SK-N-SH (cell line): Measurements from ENCODE around the gene EPB41L2. TPM values are rescaled to one million over a fixed set of nuclear protein-coding genes. Genes with fewer than 3 reads are reported as not detected.

ENCODE experiments used
- CTCF ChIA-PET: fragments of 300-600, 350-600 bp; formaldehyde crosslinking; extraction: SDS; loops from one replicate; lab custom pipeline; 2021; lab: Yijun Ruan, JAX
- POLR2A ChIA-PET: fragments of 350-600 bp; sonication (Branson Sonifier 250); formaldehyde crosslinking; extraction: SDS; loops from one replicate; lab custom pipeline; 2020; ENCODE audit warnings: antibody characterized with exemption, inconsistent platforms; lab: Yijun Ruan, JAX
- DNase-seq: peaks from one replicate; pipeline ENCODE4 v3.0.0; 2012
- H2AFZ ChIP-seq: fragments of 200-600 bp; sonication (generic); 2 replicates; pipeline ENCODE4 v1.8.1; 2016; ENCODE audit warnings: antibody characterized with exemption, mild to moderate bottlenecking, low read depth
- H3F3A ChIP-seq: fragments of 200-600 bp; sonication (generic); replicated peaks from 2 replicates; pipeline ENCODE3; 2016; ENCODE audit warnings: antibody characterized with exemption, mild to moderate bottlenecking; ENCODE audit not compliant: insufficient read depth
- H3K27ac ChIP-seq, 2 experiments: fragments of 200-500 bp in 1 of 2; fragments of 200-600 bp in 1 of 2; sonication (Bioruptor generic) in 1 of 2; sonication (generic), shearing (Covaris generic) in 1 of 2; 2 replicates each; pipeline versions ENCODE4 v1.5.1 to v1.6.1; 2014 to 2016; ENCODE audit warnings: low read depth in 2 of 2, inconsistent platforms in 1 of 2, low read length in 1 of 2, mild to moderate bottlenecking in 1 of 2, mixed read lengths in 1 of 2
- H3K27me3 ChIP-seq: fragments of 200-600 bp; sonication (generic), shearing (Covaris generic); 2 replicates; pipeline ENCODE4 v1.6.1; 2016; ENCODE audit warnings: mixed run types; ENCODE audit not compliant: insufficient read depth
- H3K36me3 ChIP-seq, 2 experiments: fragments of 200-500 bp in 1 of 2; fragments of 200-600 bp in 1 of 2; sonication (Bioruptor generic) in 1 of 2; sonication (generic) in 1 of 2; replicated peaks in 1 of 2; 2 replicates each; pipeline versions ENCODE3 to v1.5.1; 2014 to 2016; ENCODE audit warnings: low read length in 1 of 2, mild to moderate bottlenecking in 1 of 2; ENCODE audit not compliant: insufficient read depth in 2 of 2, control insufficient read depth in 1 of 2
- H3K4me1 ChIP-seq, 2 experiments: fragments of 200-500 bp in 1 of 2; fragments of 200-600 bp in 1 of 2; sonication (Bioruptor generic) in 1 of 2; sonication (generic), shearing (Covaris generic) in 1 of 2; 2 replicates each; pipeline versions ENCODE4 v1.5.1 to v1.6.1; 2014 to 2016; ENCODE audit warnings: low read depth in 1 of 2, low read length in 1 of 2, mixed run types in 1 of 2; ENCODE audit not compliant: insufficient read depth in 2 of 2, control insufficient read depth in 1 of 2
- H3K4me2 ChIP-seq: fragments of 200-600 bp; sonication (generic), shearing (Covaris generic); 2 replicates; pipeline ENCODE4 v1.6.1; 2017; ENCODE audit warnings: mixed run types
- H3K4me3 ChIP-seq, 2 experiments: fragments of 200-500 bp in 1 of 2; fragments of 200-600 bp in 1 of 2; sonication (Bioruptor generic) in 1 of 2; sonication (generic), shearing (Covaris generic) in 1 of 2; 2 replicates each; pipeline versions ENCODE4 v1.5.1 to v1.8.1; 2014 to 2016; ENCODE audit warnings: low read depth in 2 of 2, inconsistent platforms in 1 of 2, low read length in 1 of 2, mild to moderate bottlenecking in 1 of 2, mixed read lengths in 1 of 2, moderate library complexity in 1 of 2
- H3K79me2 ChIP-seq: fragments of 200-600 bp; sonication (generic); 2 replicates; pipeline ENCODE4 v1.8.1; 2017; ENCODE audit warnings: mild to moderate bottlenecking; ENCODE audit not compliant: insufficient read depth
- H3K9ac ChIP-seq: fragments of 200-600 bp; sonication (generic); 2 replicates; pipeline ENCODE4 v1.6.1; 2017; ENCODE audit warnings: mixed run types
- H3K9me2 ChIP-seq: fragments of 200-600 bp; sonication (generic); 2 replicates; pipeline ENCODE4 v1.6.1; 2017; ENCODE audit warnings: mixed run types
- H3K9me3 ChIP-seq: fragments of 200-600 bp; sonication (generic); 2 replicates; pipeline ENCODE4 v1.6.1; 2017; ENCODE audit warnings: mixed run types, mild to moderate bottlenecking, moderate library complexity
- H4K20me1 ChIP-seq: fragments of 200-600 bp; sonication (generic); 2 replicates; pipeline ENCODE4 v1.6.1; 2017; ENCODE audit warnings: mild to moderate bottlenecking, mixed run types; ENCODE audit not compliant: insufficient read depth
- ELF1 ChIP-seq: IDR thresholded peaks from 2 replicates; pipeline ENCODE4 v1.4.0; 2012
- EZH2phosphoT487 ChIP-seq: fragments of 200-600 bp; sonication (generic); IDR thresholded peaks from 2 replicates; pipeline ENCODE4 v1.6.1; 2017; ENCODE audit warnings: low read depth, mixed run types, mild to moderate bottlenecking, antibody characterized with exemption, moderate library complexity, borderline replicate concordance
- FOXM1 ChIP-seq: IDR thresholded peaks from 2 replicates; pipeline ENCODE4 v1.4.0; 2012; ENCODE audit warnings: low read depth, mild to moderate bottlenecking
- GABPA ChIP-seq: IDR thresholded peaks from 2 replicates; pipeline ENCODE4 v1.4.0; 2012; ENCODE audit warnings: low read depth, mild to moderate bottlenecking
- JUND ChIP-seq: IDR thresholded peaks from 2 replicates; pipeline ENCODE4 v1.4.0; 2012
- NRF1 ChIP-seq: IDR thresholded peaks from 2 replicates; pipeline ENCODE4 v1.6.1; 2012; ENCODE audit warnings: low read depth, mild to moderate bottlenecking, low read length
- PBX3 ChIP-seq: IDR thresholded peaks from 2 replicates; pipeline ENCODE4; 2012
- RCOR1 ChIP-seq: fragments of 150-350 bp; IDR thresholded peaks from 2 replicates; pipeline ENCODE4 v1.6.1; 2017; ENCODE audit warnings: antibody characterized with exemption, low read length
- REST ChIP-seq: IDR thresholded peaks from 2 replicates; pipeline ENCODE4 v1.6.1; 2012; ENCODE audit warnings: mild to moderate bottlenecking, low read depth, low read length, moderate library complexity
- TCF12 ChIP-seq: IDR thresholded peaks from 2 replicates; pipeline ENCODE4 v1.4.0; 2012
- WGBS: methylation state at CpG from one replicate; pipeline ENCODE4 v1.1.6; 2017; ENCODE audit warnings: low lambda C conversion rate; 5-methylcytosine and 5-hydroxymethylcytosine counted together
- polyA plus RNA-seq, 3 experiments: library from polyadenylated mRNA; depleted of rRNA; stranded (reverse); fragments of >200 nt; gene quantifications; 2 replicates each; pipeline ENCODE4 v1.2.3, GENCODE V29; 2012
- TF ChIP-seq, protein P1 (sequence below): fragments of 150-350 bp; IDR thresholded peaks from 2 replicates; pipeline ENCODE4 v1.6.1; 2017; ENCODE audit warnings: antibody characterized with exemption, low read length, low read depth, borderline replicate concordance
- TF ChIP-seq, protein P2 (sequence below): IDR thresholded peaks from 2 replicates; pipeline ENCODE4 v1.4.0; 2012; ENCODE audit warnings: low read depth
- TF ChIP-seq, protein P3 (sequence below): IDR thresholded peaks from 2 replicates; pipeline ENCODE4 v1.4.0; 2012; ENCODE audit warnings: low read depth, borderline replicate concordance

Gene EPB41L2
- polyA plus RNA-seq, 1 of the 3 experiments (the other 2 are of a cell fraction), result 1.4 TPM

DNA sequence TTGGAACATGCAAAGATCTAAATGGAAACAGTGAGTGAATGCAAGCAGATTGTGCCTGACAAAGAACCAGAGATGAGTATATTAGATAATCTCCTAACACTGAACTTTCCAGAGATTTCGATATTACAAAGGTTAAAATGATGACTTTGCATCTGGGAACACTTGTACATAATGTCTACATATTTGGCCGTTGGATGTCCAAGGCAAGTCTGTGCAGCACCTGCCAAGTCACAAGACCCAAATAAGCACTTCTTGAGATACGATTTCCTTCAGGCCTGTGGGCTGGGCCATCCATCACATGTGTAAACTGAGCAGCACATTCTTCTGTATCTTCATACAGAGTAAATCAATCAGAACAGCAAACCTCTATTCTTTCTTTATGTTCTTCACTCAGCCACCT is 268.3 kb downstream of the EPB41L2 start:
- Histone ChIP-seq H3K79me2 (no peaks in the 10 kb centered on the region), H4K20me1 (no peaks in the 10 kb centered on the region), H3F3A (peaks cover 24% of the 10 kb centered on the region), H2AFZ (no peak overlapping the region), H3K4me2 (no peak overlapping the region), H3K27ac (no peak overlapping the region), H3K4me3 (no peak overlapping the region), H3K4me1 (peaks cover 0 to 9% of the 10 kb centered on the region in 2 experiments; a peak in 1 of 4 replicates), H3K9me2 (no peaks in the 10 kb centered on the region), H3K27me3 (no peaks in the 10 kb centered on the region), H3K9me3 (peaks cover 6% of the 10 kb centered on the region; the same call in 1 of the 2 replicates), H3K36me3 (no peaks in the 10 kb centered on the region), H3K9ac (no peak overlapping the region)
- 33% methylated on average over 3 of the region's 3 CpGs for WGBS
- no peak for DNase-seq
- TF ChIP-seq JUND, result no peak
- no peak for TF ChIP-seq EZH2phosphoT487
- TF ChIP-seq NRF1, result no peak
- TF ChIP-seq ELF1, result no peak
- TF ChIP-seq RCOR1, result no peak
- TF ChIP-seq FOXM1, result no peak
- TF ChIP-seq, protein P1, sequence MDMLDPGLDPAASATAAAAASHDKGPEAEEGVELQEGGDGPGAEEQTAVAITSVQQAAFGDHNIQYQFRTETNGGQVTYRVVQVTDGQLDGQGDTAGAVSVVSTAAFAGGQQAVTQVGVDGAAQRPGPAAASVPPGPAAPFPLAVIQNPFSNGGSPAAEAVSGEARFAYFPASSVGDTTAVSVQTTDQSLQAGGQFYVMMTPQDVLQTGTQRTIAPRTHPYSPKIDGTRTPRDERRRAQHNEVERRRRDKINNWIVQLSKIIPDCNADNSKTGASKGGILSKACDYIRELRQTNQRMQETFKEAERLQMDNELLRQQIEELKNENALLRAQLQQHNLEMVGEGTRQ, result no peak
- TF ChIP-seq REST, result no peak
- TF ChIP-seq, protein P2, sequence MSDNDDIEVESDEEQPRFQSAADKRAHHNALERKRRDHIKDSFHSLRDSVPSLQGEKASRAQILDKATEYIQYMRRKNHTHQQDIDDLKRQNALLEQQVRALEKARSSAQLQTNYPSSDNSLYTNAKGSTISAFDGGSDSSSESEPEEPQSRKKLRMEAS, result no peak
- TF ChIP-seq TCF12, result no peak
- no peak for TF ChIP-seq PBX3
- TF ChIP-seq GABPA, result no peak
- TF ChIP-seq, protein P3, sequence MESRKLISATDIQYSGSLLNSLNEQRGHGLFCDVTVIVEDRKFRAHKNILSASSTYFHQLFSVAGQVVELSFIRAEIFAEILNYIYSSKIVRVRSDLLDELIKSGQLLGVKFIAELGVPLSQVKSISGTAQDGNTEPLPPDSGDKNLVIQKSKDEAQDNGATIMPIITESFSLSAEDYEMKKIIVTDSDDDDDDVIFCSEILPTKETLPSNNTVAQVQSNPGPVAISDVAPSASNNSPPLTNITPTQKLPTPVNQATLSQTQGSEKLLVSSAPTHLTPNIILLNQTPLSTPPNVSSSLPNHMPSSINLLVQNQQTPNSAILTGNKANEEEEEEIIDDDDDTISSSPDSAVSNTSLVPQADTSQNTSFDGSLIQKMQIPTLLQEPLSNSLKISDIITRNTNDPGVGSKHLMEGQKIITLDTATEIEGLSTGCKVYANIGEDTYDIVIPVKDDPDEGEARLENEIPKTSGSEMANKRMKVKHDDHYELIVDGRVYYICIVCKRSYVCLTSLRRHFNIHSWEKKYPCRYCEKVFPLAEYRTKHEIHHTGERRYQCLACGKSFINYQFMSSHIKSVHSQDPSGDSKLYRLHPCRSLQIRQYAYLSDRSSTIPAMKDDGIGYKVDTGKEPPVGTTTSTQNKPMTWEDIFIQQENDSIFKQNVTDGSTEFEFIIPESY, result no peak
- POLR2A ChIA-PET, result no interaction called here
- CTCF ChIA-PET, result no interaction called here
